Measurements from ENCODE around the gene GALNT7.
A peak's percentile ranks its signal among the peaks of the same experiment; 100 is the strongest.

GALNT7 gene

DNA sequence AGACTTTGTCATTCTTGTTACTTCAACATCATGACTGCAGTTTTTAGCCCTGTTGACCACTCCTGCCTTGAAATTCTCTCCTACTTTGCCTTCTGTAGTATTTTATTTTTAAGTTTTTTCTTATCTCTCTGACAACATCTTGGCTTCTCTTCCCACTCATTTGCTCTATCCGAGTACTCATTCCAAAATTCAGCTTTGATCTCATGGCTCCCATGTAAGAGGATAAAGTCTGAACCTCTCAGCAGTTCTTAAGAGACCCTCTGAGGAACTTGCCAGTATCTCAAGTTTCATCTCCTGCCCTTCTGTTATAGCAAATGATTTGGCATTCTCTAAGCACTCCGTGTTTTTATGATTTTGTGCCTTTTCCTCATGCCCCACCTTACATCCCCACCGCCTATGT lies 67.7 kb downstream of the GALNT7 start:
- DNase-seq (ENCODE audit: low read depth in 2 of 2): no peak

GRCh38 chr4:173237152-173237551 lies 68.5 kb downstream of the GALNT7 start:
- DNase-seq (ENCODE audit: low read depth in 2 of 2): no peak

DNA sequence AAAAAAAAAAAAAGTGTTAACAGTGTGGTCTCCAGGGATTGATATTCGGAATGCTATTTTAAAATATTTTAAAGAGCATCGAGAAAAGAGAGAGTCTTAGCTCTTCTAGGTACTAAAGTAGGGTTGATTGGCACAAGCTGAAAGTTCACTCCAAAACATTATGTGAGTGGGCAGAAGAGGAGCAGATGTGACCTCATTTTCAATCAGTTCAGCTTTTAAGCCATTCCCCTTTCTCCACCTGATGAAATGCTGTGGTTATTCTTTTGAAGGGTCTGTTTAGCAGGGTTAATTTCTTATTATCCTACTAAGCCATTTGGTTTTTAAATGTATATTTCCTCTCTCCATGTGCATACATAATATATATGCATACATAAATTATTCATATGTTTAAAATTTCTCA lies 69.2 kb downstream of the GALNT7 start:
- no peak for DNase-seq (ENCODE audit: low read depth in 2 of 2)

- no peak for DNase-seq (ENCODE audit: low read depth in 2 of 2)
These were observed 72.1 kb downstream of the GALNT7 start for GRCh38 chr4:173240696-173241095.

GRCh38 chr4:173242466-173243250 lies 74.0 kb downstream of the GALNT7 start:
- DNase-seq (ENCODE audit: low read depth in 2 of 2): no peak

- no peak for DNase-seq (ENCODE audit: low read depth in 2 of 2)
These were observed 74.7 kb downstream of the GALNT7 start for GRCh38 chr4:173243321-173243720.

GRCh38 chr4:173243917-173244658 lies 75.5 kb downstream of the GALNT7 start:
- no peak for DNase-seq (ENCODE audit: low read depth in 2 of 2)

GRCh38 chr4:173245952-173246351 lies 77.3 kb downstream of the GALNT7 start:
- no peak for DNase-seq (ENCODE audit: low read depth in 2 of 2)

GRCh38 chr4:173246719-173247118 lies 78.1 kb downstream of the GALNT7 start:
- DNase-seq (ENCODE audit: low read depth in 2 of 2): no peak

GRCh38 chr4:173247321-173247720 lies 78.7 kb downstream of the GALNT7 start:
- DNase-seq (ENCODE audit: low read depth in 2 of 2): no peak

DNA sequence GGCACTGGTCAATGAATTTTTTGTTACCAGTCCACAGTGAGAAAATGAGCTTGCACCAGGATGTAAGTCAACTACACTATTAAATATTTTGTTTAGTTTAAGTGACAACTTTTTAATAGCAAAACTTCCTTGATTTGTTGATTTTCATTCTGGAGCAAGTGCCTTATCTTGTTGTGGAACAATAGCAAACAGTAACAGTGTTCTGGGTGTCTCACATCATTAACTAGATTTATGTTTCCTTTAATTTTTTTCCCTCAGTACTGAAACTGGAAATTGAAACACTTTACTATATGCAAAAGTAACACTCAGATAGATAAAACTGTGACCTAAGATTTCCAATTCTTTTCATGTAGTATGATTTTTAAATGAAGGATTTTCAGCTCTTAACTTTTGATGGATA lies 80.1 kb downstream of the GALNT7 start:
- no peak for DNase-seq (ENCODE audit: low read depth in 2 of 2)

DNA sequence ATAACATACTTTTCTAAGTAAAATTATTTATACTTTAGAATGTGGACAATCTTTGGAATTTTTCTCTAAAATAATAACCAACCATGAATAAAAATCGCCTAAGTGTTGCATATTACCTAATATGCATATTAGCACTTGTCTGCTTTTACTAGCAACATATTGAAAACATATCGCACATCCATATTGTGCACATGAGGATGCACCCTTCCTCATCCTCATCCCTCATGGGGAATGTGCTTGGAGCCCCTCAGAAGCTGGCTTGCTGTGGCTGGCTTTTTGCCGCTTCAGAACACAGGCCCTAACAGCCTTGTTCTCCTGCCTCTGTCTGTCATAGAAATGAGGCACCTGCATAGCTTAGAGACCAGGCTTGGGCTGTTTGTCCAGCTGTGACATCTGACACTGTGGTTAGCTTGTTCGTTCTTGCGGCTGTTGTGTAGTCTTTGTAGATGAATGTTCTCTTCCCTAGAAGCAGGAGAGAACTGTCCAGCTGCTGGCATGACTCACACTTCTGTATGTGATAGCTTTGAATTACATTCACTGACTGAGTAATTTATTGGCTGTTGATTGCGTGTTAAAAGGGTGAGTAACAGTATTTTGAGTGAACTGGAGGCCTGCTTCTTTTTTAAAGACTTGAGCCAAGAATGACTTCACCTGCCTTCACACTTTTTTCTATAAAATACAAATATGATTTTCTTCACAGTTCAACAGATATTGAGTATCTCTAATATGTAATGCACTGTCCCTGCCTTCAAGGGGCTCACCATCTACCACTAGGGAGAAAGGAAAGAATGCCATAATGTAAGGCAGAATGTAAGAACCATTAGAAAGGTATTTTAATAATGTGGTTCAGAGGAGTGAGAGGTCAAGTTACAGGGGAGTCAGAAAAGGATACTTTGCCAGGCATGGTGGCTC lies 83.7 kb downstream of the GALNT7 start:
- no peak for DNase-seq (ENCODE audit: low read depth in 2 of 2)

DNA sequence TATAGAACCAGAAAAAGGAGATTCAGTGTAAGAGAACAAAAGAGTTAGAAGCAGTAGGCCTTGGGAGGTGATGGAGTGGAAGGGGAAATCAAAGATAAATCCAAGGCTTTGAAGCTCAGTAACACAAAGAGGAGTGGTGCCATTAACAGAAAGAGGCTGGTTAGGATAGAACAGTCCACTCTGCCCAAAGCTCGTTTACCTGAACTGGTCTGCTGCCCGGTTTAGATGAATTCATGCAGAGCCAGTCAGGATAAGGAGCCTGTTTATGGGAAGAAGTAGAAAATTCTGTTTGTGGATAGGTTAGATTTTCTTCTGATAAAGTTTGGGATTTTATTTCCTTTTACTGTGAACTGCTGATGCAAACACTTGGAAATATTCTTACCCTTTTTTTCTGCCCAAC lies 85.0 kb downstream of the GALNT7 start:
- DNase-seq (ENCODE audit: low read depth in 2 of 2): no peak

GRCh38 chr4:173254646-173255045 lies 86.0 kb downstream of the GALNT7 start:
- DNase-seq (ENCODE audit: low read depth in 2 of 2): no peak

DNA sequence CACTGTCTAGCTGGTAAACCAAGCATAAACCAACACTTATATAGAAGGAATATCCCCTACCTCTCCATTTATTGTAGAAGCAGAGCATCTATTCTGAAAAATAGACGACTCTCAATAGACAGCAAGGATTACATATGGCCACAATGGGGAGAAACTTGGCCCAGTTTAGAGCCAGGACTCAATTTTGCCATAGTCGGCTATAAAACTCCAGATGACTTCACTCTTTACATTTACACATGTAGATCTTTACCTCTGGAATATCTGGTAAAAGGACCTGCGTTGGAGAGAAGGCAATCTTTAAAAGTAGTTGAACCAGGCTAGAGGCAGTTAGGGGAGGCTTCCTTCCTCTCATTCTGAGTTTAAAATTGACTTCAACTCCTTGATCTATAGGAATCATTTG lies 88.2 kb downstream of the GALNT7 start:
- no peak for DNase-seq (ENCODE audit: low read depth in 2 of 2)

GRCh38 chr4:173257732-173258717 lies 89.4 kb downstream of the GALNT7 start:
- peak; percentile 19 to 30 for DNase-seq (ENCODE audit: low read depth in 2 of 2)

DNA sequence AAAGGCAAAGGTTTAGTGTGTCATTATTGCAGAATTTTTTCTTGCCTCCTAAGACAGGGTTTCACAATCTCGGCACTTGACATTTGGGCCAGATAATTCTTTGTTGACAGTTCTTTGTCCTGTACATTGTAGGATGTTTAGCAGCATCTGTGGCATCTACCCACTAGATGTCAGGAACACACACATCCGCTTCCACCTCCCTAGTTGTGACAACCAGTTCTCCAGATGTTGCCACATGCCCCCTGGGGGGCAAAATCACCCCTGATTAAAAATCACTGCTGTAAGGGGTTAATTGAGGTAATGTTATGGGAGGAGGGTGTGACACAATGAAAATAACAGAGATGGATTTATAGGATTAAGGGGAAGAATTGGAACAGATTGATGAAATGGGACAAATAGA lies 90.3 kb downstream of the GALNT7 start:
- no peak for DNase-seq (ENCODE audit: low read depth in 2 of 2)

DNA sequence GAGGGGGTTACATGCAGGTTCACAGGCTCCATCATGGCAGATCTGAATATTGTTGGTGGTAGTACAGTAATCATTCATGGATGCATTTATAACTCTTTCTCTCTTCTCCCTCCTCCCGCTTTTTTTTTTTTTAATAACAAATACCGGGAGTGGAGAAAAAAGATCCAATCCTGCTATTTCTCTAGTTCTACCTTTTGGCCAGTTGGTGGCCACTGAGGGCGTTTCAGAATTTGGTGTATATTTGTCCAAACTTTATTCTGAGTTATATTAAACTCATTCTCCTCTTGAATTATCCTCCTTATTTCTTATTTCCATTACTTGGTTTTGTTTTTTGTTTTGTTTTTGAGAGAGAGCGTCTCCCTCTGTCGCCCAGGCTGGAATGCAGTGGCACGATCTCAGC lies 90.7 kb downstream of the GALNT7 start:
- no peak for DNase-seq (ENCODE audit: low read depth in 2 of 2)

- no peak for DNase-seq (ENCODE audit: low read depth in 2 of 2)
These were observed 92.4 kb downstream of the GALNT7 start for GRCh38 chr4:173261052-173261451.

DNA sequence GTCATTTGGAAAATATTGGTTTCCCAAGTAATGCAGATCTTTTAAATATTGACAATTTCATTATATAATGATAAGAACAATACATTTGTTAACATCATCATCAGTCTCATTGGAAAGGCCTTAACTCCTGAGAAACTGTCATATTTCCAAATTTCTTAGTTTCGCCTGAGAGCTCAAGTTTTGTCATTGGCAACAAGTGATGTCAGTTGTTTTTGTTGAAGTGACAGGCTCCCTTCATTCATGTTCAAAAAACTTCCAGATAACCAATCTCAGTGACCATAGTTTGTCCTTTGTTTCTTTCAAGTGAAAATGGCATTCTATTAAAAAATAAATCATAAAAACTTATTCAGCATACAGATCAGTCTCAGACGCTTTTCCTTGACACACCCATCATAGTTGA lies 93.8 kb downstream of the GALNT7 start:
- DNase-seq (ENCODE audit: low read depth in 2 of 2): no peak

DNA sequence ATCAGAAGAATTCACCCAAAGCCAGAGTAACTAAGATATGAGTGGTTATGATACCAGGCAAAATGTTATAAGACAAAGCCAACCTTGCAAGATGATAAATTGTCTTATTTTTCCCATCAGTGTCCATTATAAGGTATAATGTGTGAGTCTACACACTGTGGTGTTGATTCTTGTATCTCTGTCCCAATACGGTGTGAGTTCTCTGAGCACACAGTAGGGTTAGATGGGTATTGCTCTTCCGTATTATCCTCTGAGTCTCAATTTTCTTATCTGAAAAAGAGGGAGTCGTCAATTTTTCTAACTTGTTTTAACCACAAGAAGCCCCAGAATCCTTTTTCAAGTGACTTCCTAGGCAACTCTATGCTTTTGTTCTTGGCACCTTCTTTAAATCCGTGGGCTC lies 95.6 kb downstream of the GALNT7 start:
- DNase-seq (ENCODE audit: low read depth in 2 of 2): no peak
